Natural killer cell (primary cell): ENCODE measurements around the gene ZMIZ1. TPM values are rescaled to one million over a fixed set of nuclear protein-coding genes. Genes with fewer than 3 reads are reported as not detected.

Source experiments
- ATAC-seq, 3 donors: fragments of 150-1000 bp in 2 of 3; fragments of 200-7000 bp in 1 of 3; cut with Tn5 transposase; 1 replicate in 1 of 3; 2 replicates in 2 of 3; pipeline ENCODE4 v1.10.0; 2021; ENCODE audit warnings: mild to moderate bottlenecking in 2 of 3, moderate library complexity in 2 of 3
- DNase-seq, 2 donors: peaks; one replicate each; pipeline versions ENCODE4 v3.0.0 to v3.0.0-alpha.2; 2013 to 2021; ENCODE audit warnings: mixed read lengths in 1 of 2
- H3K27ac ChIP-seq: one replicate; pipeline ENCODE4 v1.5.1; 2013; ENCODE audit warnings: mild to moderate bottlenecking, low read length
- H3K27me3 ChIP-seq: one replicate; pipeline ENCODE4 v1.6.1; 2013; ENCODE audit warnings: low read length; ENCODE audit not compliant: control insufficient read depth, insufficient read depth
- H3K36me3 ChIP-seq: one replicate; pipeline ENCODE4 v1.6.1; 2013; ENCODE audit warnings: low read length; ENCODE audit not compliant: control insufficient read depth, insufficient read depth
- H3K4me1 ChIP-seq: one replicate; pipeline ENCODE4 v1.6.1; 2013; ENCODE audit warnings: low read length; ENCODE audit not compliant: control insufficient read depth, insufficient read depth
- H3K4me3 ChIP-seq: one replicate; pipeline ENCODE4 v1.5.1; 2013; ENCODE audit warnings: low read length
- H3K9me3 ChIP-seq: one replicate; pipeline ENCODE4 v1.6.1; 2013; ENCODE audit warnings: low read length; ENCODE audit not compliant: control insufficient read depth, insufficient read depth
- H3K27ac Mint-ChIP-seq, 2 donors: one replicate each; pipeline ENCODE4 v1.8.0; 2022; ENCODE audit warnings: mild to moderate bottlenecking in 2 of 2, mixed read lengths in 2 of 2, moderate library complexity in 1 of 2
- H3K27me3 Mint-ChIP-seq, 2 donors: one replicate each; pipeline ENCODE4 v1.8.0; 2022; ENCODE audit warnings: low read depth in 2 of 2, mixed read lengths in 2 of 2
- H3K36me3 Mint-ChIP-seq: one replicate; pipeline ENCODE4 v1.8.0; 2022; ENCODE audit warnings: mixed read lengths
- H3K4me1 Mint-ChIP-seq, 2 donors: one replicate each; pipeline ENCODE4 v1.8.0; 2022; ENCODE audit warnings: mixed read lengths in 2 of 2
- H3K4me3 Mint-ChIP-seq: one replicate; pipeline ENCODE4 v1.8.0; 2022; ENCODE audit warnings: mild to moderate bottlenecking, moderate library complexity, mixed read lengths
- H3K9me3 Mint-ChIP-seq, 2 donors: one replicate each; pipeline ENCODE4 v1.8.0; 2022; ENCODE audit warnings: mixed read lengths in 2 of 2
- WGBS: methylation state at CpG from one replicate; pipeline ENCODE4 v1.1.7; 2013; ENCODE audit warnings: missing lambda C conversion rate; ENCODE audit not compliant: insufficient coverage; 5-methylcytosine and 5-hydroxymethylcytosine counted together
- intact Hi-C: fragments of 100-400 bp; cut with micrococcal nuclease; formaldehyde crosslinking; loops from one replicate; pipeline ENCODE4 v1.14.2; 2022
- total RNA-seq, 4 donors: library from RNA; stranded (reverse); fragments of 120-200 nt in 1 of 4; gene quantifications; one replicate each; pipeline versions ENCODE4 v1.2.3 to v1.2.4, GENCODE V29; 2013 to 2022
- TF ChIP-seq, protein P1 (sequence below): fragments of 200-600 bp; IDR thresholded peaks from one replicate; pipeline ENCODE4 v1.8.0; 2022; ENCODE audit warnings: antibody characterized with exemption

The ZMIZ1 gene
- total RNA-seq, 3 donors from 2014 or later (not counting 1 experiment from before 2014, with no cell fraction given): 36.5 to 51.5 (median 37.9) TPM

DNA sequence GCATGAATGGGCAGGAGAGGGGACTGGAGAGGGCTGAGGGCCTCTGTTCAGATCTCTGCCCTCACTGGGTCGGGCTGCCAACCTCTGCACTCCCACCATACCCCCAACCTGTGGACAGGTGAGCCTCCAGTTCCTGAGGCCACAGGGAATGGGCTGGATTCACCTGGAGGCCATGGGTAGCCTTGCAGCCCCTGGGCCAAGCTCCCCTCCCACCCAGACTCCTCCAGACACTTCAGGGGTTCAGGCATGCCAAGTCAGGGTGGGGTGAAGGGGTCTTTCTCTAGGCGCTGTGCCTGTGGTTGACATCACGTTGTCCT, 80.5 kb downstream of the ZMIZ1 start:
- H3K36me3 ChIP-seq: no peaks in the 10 kb centered on the region
- intact Hi-C loops: loop anchor here (5.0 kb wide), 1 partner anchor 82 kb away; the partner anchor contains the start of gene ZMIZ1
- H3K27me3 ChIP-seq: no peaks in the 10 kb centered on the region
- TF ChIP-seq, protein P1, sequence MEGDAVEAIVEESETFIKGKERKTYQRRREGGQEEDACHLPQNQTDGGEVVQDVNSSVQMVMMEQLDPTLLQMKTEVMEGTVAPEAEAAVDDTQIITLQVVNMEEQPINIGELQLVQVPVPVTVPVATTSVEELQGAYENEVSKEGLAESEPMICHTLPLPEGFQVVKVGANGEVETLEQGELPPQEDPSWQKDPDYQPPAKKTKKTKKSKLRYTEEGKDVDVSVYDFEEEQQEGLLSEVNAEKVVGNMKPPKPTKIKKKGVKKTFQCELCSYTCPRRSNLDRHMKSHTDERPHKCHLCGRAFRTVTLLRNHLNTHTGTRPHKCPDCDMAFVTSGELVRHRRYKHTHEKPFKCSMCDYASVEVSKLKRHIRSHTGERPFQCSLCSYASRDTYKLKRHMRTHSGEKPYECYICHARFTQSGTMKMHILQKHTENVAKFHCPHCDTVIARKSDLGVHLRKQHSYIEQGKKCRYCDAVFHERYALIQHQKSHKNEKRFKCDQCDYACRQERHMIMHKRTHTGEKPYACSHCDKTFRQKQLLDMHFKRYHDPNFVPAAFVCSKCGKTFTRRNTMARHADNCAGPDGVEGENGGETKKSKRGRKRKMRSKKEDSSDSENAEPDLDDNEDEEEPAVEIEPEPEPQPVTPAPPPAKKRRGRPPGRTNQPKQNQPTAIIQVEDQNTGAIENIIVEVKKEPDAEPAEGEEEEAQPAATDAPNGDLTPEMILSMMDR: no peak
- H3K27ac ChIP-seq: peak overlapping the region; percentile 29
- H3K36me3 Mint-ChIP-seq: no peaks in the 10 kb centered on the region
- WGBS: 27% methylated on average over 3 of the region's 3 CpGs
- no peaks in the 10 kb centered on the region for H3K9me3 ChIP-seq
- no peaks in the 10 kb centered on the region for H3K27me3 Mint-ChIP-seq
- H3K4me1 ChIP-seq: peaks cover 79% of the 10 kb centered on the region
- H3K9me3 Mint-ChIP-seq: no peaks in the 10 kb centered on the region
- DNase-seq (peak in 1 of 2 donors; percentile 22), ATAC-seq (no peak)
- H3K4me3 Mint-ChIP-seq: peak overlapping the region; percentile 40
- H3K4me3 ChIP-seq: no peak overlapping the region
- peak overlapping the region; percentile 70 to 71 for H3K27ac Mint-ChIP-seq
- H3K4me1 Mint-ChIP-seq: peaks cover 52 to 88% of the 10 kb centered on the region in 2 donors

DNA sequence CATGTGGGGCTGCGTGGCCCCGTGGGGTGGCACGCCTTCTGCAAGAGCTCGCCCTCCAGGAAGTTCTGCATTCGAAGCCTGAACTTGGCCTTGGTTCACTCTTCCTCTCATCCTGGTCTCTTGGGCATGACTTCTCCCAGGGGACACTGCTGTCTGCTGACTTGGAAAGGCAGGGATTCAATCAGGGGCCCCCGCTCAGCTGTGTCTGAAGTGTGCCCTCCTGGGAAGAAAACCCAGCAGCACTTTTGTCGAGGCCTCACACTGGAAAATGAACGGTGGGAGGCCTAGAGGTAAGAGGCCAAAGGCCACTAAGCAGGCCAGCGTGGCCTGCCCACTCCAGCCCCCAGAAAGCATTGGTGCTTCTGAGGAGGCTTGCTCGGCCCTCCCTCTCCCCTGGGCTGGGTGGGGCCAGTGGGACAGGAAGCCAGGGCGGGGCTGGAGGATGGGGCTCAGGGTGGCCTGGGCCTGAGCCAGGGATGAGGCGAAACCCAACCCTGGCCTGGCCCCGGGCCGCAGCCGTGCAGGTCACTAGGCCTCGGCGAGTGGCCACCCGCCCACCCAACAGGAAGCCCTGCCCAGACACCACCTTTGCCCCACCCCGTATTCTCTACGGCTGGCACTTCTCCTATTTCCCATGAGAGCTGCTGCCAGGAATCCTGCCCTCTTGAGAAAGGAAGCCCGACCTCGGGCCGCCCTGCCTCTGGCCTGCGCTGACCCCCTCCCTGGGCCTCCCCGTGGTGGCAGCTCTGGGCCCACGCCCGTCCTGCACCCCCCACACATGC, 81.1 kb downstream of the ZMIZ1 start:
- Histone ChIP-seq H3K4me3 (no peak overlapping the region), H3K27me3 (no peaks in the 10 kb centered on the region), H3K9me3 (no peaks in the 10 kb centered on the region), H3K4me1 (peaks cover 74% of the 10 kb centered on the region), H3K27ac (peak overlapping the region; percentile 29), H3K36me3 (no peaks in the 10 kb centered on the region)
- peaks cover 47 to 82% of the 10 kb centered on the region in 2 donors for H3K4me1 Mint-ChIP-seq
- ATAC-seq: peak; percentile 73 to 83 (median 74)
- intact Hi-C loops: loop anchor here (5.0 kb wide), 1 partner anchor 83 kb away; the partner anchor contains the start of gene ZMIZ1
- WGBS: 19% methylated on average over 27 of the region's 27 CpGs
- H3K27ac Mint-ChIP-seq: peak overlapping the region; percentile 70 to 71
- TF ChIP-seq, protein P1: no peak
- peak; percentile 36 to 53 for DNase-seq
- peak overlapping the region; percentile 78 for H3K4me3 Mint-ChIP-seq
- no peaks in the 10 kb centered on the region for H3K9me3 Mint-ChIP-seq
- no peaks in the 10 kb centered on the region for H3K36me3 Mint-ChIP-seq
- H3K27me3 Mint-ChIP-seq: no peaks in the 10 kb centered on the region

DNA sequence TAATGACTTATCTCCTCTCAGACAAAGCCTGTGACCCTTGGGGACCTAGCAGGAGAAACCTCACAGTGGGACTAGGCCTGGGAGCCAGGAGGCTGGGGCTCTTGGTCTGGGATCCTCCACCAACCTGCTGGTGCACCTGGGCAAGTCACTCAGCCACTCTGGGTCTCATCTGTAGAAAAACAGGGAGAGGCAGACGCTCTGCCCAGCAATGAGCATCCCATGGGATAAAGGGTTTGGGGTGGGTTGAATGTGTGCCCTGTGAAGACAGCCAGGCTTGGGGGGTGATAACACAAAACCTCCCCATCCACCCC, 81.6 kb downstream of the ZMIZ1 start:
- TF ChIP-seq, protein P1: no peak
- H3K4me3 ChIP-seq: no peak overlapping the region
- peaks cover 68% of the 10 kb centered on the region for H3K4me1 ChIP-seq
- DNase-seq (no peak), ATAC-seq (no peak)
- peak overlapping the region; percentile 70 to 71 for H3K27ac Mint-ChIP-seq
- H3K27ac ChIP-seq: peak overlapping the region; percentile 29
- peaks cover 41 to 78% of the 10 kb centered on the region in 2 donors for H3K4me1 Mint-ChIP-seq
- peak overlapping the region; percentile 78 for H3K4me3 Mint-ChIP-seq
- no peaks in the 10 kb centered on the region for H3K9me3 ChIP-seq
- no peaks in the 10 kb centered on the region for H3K27me3 ChIP-seq
- no peaks in the 10 kb centered on the region for H3K36me3 ChIP-seq
- no CpG with 5 or more reads among the region's 1 CpG for WGBS
- intact Hi-C loops: no loop called here
- no peaks in the 10 kb centered on the region for H3K9me3 Mint-ChIP-seq
- no peaks in the 10 kb centered on the region for H3K36me3 Mint-ChIP-seq
- no peaks in the 10 kb centered on the region for H3K27me3 Mint-ChIP-seq

DNA sequence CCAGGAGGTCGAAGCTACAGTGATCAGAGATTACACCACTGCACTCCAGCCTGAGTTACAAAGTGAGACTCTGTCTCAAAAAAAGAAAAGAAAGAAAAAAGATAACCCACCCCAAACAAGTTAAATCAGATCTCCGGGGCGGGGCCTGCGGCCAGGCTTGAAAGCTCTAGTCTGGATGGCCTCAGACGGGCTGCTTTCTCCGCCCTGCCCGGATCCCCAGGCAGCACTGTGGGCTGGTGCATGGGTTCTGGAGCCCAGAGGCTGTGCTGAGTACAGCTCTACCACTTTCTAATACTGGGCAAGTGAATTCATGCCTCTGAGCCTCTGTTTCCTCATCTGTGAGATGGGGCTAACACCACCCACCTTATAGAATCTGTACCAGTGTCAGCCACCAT, 83.7 kb downstream of the ZMIZ1 start:
- TF ChIP-seq, protein P1: no peak
- H3K4me1 Mint-ChIP-seq: peaks cover 39 to 74% of the 10 kb centered on the region in 2 donors

More for the DNA sequence above, 83.7 kb downstream of the ZMIZ1 start:
- no peak overlapping the region for H3K4me3 Mint-ChIP-seq
- DNase-seq (no peak), ATAC-seq (no peak)
- no peaks in the 10 kb centered on the region for H3K27me3 Mint-ChIP-seq
- no peaks in the 10 kb centered on the region for H3K36me3 Mint-ChIP-seq
- Histone ChIP-seq H3K27me3 (no peaks in the 10 kb centered on the region), H3K9me3 (no peaks in the 10 kb centered on the region), H3K27ac (no peak overlapping the region), H3K4me1 (peaks cover 51% of the 10 kb centered on the region), H3K4me3 (no peak overlapping the region), H3K36me3 (no peaks in the 10 kb centered on the region)
- intact Hi-C loops: no loop called here
- no peaks in the 10 kb centered on the region for H3K9me3 Mint-ChIP-seq
- H3K27ac Mint-ChIP-seq: peak overlapping the region; percentile 56 to 71
- WGBS: 96% methylated on average over 7 of the region's 7 CpGs
